ENCODE results near the gene SLAMF7.

SLAMF7 gene

DNA sequence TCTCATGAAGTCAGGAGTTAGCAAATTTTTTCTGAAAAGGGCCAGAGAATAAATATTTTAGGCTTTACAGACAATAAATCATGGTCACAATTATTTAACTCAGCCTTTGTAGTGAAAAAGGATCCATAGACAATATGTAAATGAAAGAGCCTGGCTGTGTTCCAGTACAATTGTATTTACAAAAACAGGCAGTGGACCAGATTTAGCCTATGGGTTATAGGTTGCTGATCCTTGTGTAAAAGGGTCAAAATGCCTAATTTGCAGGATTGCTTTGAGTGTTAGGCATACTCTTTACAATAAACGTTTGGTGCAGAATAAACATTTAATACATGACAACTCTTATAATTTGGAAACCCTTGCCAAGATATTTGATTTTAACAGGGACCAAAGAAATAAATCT lies 6.5 kb downstream of the SLAMF7 start:
- DNase-seq (ENCODE audit: low read depth in 3 of 3) = no peak

DNA sequence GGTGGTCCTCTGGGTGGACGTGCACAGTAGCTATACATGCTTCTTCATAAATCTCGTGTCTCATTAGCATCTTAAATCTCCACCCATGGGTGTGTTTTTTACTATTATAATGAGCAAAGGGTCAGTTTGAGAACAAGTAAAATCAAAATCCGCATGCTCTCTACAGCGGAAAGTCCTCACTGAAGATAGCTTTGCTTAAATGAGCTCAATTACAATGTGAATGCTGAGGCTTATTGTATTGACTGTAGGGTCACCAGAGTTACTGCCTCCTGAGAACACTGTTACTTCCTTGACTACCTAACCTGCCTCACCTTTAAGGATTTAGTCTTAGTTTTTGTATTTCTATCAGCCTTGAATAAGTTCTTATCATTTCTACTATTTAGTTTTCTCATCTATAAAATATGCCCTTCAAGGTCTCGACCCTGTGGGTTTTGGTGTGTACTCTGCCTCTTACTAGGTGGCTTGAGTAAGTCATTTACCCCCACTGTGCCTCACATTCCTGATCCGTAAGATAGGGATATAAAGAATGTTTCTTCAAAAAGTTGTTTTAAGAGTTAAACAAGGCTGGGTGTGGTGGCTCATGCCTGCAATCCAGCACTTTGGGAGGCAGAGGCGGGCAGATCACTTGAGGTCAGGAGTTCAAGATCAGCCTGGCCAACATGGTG lies 7.9 kb downstream of the SLAMF7 start:
- DNase-seq (ENCODE audit: low read depth in 3 of 3) = no peak

DNA sequence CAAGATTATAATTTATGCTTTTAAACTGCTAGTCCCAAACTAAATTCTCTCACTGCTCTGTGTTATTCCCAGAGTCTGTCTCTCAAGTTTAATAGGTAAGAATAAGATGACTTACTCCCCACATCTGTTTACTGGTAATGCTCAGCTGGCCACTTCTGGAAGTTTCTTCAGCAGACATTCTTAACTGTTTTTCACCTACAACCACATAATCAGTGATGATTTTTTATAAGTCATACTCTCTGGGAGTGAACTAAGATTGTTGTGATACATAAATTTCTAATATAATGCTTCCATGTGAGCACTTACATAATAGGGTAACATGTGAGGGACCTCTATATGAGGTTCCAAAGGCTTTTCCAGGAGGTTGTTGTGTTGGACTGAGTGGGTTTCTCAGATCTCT lies 8.7 kb downstream of the SLAMF7 start:
- DNase-seq (ENCODE audit: low read depth in 3 of 3) = no peak

DNA sequence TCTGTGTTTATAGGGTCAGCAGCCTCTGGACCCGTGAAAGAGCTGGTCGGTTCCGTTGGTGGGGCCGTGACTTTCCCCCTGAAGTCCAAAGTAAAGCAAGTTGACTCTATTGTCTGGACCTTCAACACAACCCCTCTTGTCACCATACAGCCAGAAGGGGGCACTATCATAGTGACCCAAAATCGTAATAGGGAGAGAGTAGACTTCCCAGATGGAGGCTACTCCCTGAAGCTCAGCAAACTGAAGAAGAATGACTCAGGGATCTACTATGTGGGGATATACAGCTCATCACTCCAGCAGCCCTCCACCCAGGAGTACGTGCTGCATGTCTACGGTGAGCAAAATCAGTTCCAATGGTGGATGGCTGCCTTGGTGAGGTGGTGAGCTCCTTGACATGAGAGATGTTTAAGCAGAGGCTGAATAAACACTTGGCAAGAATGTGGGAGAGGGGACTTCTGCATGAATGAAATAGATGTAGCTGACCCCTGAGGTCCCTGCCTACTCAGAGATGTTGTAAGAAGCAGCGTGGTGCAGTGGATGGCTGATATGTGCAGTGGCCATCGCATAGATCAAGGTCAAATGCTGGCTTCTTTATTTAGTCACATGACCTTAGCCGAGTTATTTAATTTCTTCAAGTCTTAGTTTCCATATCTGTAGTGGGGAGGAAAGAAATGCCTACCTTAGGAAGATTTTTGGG lies 9.3 kb downstream of the SLAMF7 start:
- DNase-seq (ENCODE audit: low read depth in 3 of 3) = no peak

DNA sequence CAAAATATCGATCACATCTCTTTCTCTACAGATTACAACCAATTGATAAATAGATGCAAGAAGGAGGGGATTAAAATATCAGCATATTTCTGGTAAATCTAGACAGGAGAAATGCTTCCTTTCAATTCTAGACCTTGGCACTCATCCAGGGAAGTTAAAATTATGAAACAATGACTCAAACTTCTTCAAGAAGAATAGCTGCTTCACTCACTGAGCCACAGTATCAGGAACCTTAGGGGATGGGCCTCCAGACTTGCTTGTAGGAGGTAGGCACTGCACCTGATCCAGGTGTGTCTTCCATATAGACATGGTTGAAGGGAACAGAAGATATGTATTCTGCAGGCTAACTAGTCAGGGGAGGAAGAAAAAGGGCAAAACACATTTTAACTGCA lies 9.8 kb downstream of the SLAMF7 start:
- no peak for DNase-seq (ENCODE audit: low read depth in 3 of 3)

DNA sequence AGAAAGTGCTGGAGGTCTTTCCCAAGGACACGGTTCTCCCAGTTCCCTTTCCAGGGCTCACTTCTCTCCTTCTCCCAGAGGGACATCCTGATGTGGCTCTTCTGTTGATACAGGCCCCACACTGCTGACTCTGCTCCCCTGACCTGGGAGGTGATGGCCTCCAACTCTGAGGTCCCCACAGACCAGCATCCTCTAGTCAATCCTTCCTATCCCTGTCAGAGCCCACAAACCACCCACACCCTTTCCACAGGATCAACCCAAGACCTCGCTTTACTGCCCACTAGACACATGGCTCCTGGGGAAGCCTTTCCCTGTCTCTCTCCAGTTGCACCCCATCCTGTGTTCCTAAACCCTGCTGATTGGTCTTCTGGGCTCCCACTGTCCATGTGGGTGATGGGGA lies 11.6 kb downstream of the SLAMF7 start:
- no peak for DNase-seq (ENCODE audit: low read depth in 3 of 3)

DNA sequence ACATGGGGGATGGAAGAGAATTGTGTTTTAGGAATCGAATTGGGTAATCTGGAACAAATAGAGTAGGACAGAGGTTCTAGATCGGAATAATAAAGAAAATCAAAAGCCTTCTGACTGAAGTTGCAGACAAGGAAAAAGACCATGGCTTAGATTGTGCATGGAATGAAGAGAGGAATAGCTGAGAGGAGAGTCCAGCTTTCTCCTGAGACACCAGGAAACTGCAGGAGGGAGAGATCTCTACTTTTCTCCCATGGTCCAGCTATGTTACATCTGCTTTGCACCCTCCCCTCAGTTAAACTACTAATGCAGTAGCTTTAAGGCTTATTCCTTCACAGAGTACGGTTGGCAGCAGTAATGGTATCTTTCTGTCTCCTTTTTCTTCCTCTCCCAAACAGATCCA lies 13.4 kb downstream of the SLAMF7 start:
- no peak for DNase-seq (ENCODE audit: low read depth in 3 of 3)

DNA sequence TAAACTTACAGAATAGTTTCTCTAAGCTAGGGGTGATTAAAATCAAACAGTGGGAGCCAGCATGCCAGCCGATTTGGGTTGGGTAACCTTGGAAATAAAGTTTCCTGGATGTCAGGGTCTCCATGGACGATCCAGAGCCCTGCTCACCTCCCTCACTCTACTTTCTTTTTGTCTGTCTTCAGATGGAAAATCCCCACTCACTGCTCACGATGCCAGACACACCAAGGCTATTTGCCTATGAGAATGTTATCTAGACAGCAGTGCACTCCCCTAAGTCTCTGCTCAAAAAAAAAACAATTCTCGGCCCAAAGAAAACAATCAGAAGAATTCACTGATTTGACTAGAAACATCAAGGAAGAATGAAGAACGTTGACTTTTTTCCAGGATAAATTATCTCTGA lies 13.9 kb downstream of the SLAMF7 start:
- DNase-seq (ENCODE audit: low read depth in 3 of 3) = no peak

DNA sequence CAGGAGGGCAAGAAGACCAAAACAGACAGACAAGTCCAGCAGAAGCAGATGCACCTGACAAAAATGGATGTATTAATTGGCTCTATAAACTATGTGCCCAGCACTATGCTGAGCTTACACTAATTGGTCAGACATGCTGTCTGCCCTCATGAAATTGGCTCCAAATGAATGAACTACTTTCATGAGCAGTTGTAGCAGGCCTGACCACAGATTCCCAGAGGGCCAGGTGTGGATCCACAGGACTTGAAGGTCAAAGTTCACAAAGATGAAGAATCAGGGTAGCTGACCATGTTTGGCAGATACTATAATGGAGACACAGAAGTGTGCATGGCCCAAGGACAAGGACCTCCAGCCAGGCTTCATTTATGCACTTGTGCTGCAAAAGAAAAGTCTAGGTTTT lies 14.5 kb downstream of the SLAMF7 start:
- no peak for DNase-seq (ENCODE audit: low read depth in 3 of 3)

DNA sequence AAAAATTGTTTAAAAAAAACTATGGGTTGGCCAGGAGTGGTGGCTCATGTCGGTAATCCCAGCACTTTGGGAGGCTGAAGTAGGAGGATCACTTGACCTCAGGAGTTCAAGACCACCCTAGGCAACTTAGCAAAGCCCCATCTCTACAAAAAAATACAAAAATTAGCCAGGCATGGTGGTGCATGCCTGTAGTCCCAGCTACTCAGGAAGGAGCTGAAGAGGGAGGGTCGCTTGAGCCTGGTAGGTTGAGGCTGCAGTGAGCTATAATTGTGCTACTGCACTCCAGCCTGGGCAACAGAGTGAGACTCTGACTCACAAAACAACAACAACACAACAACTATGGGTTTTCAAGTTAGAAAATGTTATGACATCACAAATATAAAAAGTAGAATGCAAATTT lies 16.4 kb downstream of the SLAMF7 start:
- no peak for DNase-seq (ENCODE audit: low read depth in 3 of 3)

DNA sequence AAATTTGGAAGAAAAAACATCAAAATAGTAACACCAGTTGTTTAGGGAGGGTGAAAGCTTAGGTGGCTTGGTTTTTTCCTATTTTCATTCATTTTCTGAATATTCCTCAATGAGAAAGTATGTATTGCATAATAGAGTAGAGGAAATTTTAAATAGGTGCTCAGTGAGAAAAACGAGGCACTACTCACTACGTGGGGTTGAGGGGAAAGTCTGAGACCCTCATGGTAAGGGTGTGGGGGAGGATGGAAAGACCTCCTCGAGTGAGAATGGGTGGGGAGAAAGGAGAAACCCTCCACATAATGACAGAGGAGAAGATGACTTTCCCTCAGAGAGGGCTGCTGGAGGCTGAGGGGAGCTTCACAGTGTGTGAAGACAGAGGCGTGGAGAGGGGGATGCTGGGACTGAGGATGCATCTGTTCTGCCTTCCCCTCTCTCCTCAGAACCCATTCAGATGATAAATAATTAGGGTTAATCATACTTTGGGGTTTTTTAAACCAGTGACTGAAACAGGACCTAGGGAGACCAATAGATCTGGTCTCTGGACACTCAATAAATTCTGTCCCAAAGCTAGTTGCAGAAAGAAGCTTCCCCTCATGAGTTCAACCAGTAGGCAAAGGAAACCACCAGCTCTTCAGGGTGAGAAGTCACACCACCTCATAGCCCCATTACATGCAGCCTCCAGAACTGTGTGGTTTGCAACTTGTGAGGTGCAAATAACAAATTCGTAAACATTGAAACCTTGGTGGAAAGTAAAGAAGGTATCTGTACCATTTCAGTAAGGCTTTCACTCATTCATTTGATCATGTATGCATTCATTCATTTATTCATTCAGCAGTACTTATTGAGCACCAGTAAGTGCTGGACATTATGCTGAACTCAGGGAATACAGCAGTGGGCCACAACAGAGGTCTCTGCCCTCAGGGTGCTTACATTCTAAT lies 17.1 kb downstream of the SLAMF7 start:
- no peak for DNase-seq (ENCODE audit: low read depth in 3 of 3)

DNA sequence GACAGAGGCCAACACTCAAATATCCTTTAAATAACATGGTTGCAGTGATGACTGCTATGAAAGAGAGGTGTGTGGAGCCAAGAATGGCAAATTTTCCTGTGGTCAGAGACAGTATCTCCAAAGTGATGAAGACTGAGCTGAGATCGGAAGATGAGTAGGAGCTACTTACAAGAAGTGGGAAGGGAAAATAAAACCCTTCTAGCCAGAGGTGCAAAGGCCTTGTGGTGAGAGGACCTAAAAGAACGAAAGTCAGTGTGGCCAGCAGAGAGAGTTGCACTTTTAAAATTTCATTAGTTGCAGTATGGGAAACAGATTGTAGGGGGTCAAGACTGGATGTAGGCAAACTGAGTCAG lies 17.8 kb downstream of the SLAMF7 start:
- DNase-seq (ENCODE audit: low read depth in 3 of 3) = no peak

DNA sequence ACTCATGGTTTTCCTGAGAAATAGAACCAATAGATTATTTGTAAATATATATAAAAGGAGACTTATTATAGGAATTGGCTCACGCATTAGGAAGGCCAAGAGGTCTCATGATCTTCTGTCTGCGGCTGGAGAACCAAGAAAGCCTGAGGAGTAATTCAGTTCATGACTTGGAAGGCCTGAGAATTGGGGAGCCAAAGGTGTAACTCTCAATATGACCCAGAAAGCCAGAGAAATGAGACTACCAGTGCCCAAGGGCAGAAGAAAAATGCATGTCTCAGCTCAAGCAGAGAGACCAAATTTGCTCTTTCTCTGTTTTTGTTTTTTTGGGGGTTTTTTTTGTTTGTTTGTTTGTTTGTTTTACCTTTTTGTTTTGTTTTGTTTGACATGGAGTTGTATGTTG lies 19.5 kb downstream of the SLAMF7 start:
- no peak for DNase-seq (ENCODE audit: low read depth in 3 of 3)

DNA sequence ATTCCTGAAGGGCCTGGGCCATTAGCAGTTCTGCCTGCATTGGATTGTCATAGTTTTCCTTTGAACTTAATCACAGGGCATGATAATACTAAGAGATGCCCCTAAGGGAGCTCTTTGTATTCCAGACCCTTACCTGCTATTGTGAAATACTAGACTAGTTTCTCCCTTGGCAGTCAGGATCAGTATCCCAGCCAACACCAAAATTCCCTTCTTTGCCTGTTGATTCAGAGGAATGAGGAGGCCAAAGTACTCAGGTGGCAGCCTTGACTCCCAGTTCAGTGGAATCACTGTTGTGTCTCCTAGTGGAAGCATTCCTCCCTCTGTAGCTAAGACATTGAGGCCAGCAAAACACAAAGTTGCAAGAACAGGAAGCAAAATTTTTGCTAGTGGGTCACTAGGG lies 20.7 kb downstream of the SLAMF7 start:
- DNase-seq (ENCODE audit: low read depth in 3 of 3) = no peak

DNA sequence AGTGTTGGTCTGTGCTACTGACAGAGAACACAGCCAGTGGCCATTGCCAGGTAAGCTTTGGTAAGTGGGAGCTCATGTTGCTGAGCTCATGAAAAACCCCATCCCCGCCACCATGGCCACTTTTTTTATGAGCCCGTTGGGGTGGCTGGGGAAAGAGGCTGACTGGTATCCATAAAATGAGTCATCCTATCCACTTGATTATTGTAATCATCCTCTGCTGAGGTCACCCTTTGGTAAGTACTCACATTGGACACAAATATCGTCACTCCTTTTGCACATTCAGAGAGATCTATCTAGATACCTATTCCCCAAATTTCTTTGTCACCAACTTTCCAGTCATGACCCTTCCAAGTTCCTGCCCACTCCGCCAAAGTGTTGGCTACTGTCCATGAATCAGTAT lies 22.0 kb downstream of the SLAMF7 start:
- no peak for DNase-seq (ENCODE audit: low read depth in 3 of 3)

DNA sequence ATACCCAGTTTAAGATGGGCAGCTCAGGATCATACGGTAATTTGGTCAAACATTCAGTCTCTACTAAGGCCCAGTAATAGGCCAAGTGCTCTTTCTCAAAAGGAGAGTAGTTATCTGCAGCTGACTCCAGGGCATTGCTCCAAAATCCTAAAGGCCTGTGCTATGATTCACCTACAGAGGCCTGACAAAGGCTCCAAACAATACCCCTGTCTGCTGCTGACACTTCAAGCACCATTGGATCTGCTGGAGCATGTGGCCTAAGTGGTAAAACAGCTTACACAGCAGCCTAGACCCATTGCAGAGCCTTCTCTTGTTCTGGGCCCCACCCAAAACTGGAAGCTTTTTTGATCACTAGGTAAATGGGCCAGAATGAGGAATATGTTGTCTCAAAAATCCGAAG lies 22.8 kb downstream of the SLAMF7 start:
- DNase-seq (ENCODE audit: low read depth in 3 of 3) = no peak

DNA sequence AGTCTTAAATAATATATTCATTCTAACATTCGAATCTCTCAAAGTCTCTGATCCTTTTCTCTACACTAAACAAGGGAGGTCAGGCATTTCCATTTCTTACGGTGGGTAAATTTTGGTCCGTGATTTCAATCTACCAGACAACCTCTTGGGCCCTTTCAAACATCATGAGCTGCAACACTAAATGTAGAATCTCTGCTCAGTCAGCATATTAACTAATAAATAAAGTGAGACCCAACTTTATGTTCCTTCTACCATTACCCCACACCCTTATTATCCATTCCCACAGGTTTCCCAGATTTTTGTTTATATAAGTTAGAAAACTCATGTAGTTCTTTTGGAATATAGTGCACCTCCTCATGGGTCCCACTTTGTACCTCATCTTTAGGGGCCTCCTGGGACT lies 24.9 kb downstream of the SLAMF7 start:
- no peak for DNase-seq (ENCODE audit: low read depth in 3 of 3)

DNA sequence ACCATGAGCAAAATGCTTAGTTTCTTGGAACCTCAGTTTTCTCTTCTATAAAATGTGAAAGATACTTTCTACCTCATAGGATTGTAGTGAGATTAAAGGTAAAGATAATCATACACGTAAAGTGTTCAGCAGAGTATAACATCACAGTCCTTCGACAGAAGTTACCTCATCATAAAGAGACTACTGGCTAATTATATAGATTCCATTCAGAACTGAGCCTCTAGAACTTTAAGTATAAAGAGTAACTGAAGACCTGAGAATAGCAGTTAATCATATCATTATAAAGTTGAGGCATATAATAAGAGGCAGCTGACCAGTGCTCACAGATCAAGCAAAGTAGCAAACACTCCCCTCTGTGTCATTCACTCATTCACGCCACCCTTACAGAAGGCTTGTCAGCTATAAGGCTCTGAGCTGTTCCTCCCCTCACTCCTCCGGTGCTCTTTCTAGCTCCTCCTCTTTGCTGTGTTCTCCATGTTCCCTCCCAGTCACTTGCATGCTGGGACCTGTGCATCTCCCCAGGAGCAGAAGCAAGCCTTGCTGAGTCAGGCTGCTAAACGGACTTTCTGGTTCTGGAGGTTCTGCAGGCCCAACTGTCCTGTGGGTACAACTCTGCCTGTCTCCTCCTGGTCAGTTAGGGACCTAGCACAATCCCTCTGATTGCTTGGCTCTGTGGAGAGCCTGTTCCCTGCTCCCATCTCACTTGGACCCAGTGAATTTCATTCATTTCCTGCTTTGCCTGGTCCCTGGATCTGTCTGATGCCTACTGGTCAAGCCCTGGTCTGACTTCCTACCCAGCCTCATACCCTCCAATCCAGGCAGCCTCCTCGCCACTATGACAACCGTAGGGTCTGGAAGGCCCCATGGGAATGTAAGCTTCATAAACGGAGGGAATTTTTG lies 28.6 kb downstream of the SLAMF7 start:
- DNase-seq (ENCODE audit: low read depth in 3 of 3) = peak in 1 of 3 experiments; percentile 30

DNA sequence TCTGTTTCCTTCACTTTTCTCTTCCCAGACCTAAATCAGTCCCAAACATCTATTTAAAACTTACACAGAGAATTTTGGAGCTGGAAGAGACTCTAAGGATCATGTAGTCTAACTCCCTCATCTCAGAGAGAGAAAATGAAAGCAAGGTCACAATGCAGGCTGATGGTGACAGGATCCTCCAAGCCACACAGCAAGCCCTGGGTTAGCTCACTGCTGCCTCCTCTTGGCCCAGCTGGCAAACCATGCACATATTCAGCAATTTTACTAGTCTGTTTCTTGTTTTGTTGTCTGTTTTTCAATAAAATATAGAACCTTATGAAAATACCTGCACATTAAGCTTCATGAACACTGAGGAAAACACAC lies 29.2 kb downstream of the SLAMF7 start:
- DNase-seq (ENCODE audit: low read depth in 3 of 3) = peak; percentile 67 to 85 (median 78)

DNA sequence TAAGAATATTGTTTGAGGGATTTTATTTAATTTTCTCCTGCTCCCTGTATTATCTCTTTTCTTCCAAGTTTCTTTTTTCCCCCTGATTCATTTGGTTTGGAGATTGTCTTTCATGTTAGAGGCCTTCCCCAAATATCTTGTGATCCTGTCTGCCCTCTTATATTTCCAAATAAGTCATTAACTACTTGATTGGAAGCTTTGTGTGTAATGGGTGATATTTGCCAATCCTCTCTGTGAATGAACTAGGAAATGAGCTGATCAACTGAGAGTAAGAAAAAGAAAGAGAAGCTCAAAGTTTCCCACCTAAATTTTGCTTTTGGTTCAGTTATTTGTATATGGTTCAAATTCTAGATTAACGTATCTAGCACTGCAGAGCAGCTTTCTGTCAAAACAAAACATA lies 33.3 kb downstream of the SLAMF7 start:
- DNase-seq (ENCODE audit: low read depth in 3 of 3) = no peak

DNA sequence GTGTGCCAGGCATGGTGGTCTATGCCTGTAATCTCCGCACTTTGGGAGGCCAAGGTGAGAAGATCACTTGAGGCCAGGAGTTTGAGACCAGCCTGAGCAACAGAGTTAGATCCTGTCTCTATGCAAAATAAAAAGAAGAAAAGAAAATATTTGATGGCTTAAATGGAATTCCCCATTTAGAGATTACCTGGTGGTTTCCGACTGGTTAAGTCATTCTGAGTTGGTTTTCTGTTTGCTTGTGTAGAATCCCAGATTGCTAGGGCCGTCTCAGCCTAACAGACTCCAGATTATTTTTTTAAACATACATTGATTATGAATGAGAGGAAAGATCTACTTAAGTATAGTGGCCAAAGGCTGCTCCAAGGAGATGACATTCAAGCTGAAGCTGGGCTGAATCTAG lies 34.0 kb downstream of the SLAMF7 start:
- DNase-seq (ENCODE audit: low read depth in 3 of 3) = no peak

Data from stimulated activated CD4-positive, alpha-beta T cell treated with anti-CD3 and anti-CD28 coated beads, TNF-alpha, amount 100 ng/mL, for 24 hours (primary cell).